HEK293T (cell line): ENCODE data around the gene KRTAP10-3.

Experiments
- ARNT ChIP-seq: fragments of 450-650 bp; IDR thresholded peaks from 2 replicates; pipeline ENCODE4 v1.6.1; 2017; ENCODE audit warnings: mild to moderate bottlenecking
- BHLHE40 ChIP-seq: fragments of 450-650 bp; IDR thresholded peaks from 2 replicates; pipeline ENCODE4 v1.6.1; 2016; ENCODE audit warnings: mild to moderate bottlenecking, moderate library complexity, borderline replicate concordance
- CTBP1 ChIP-seq: fragments of 450-650 bp; IDR thresholded peaks from 2 replicates; pipeline ENCODE4 v1.6.1; 2016; ENCODE audit warnings: borderline replicate concordance
- NFRKB ChIP-seq: fragments of 450-650 bp; IDR thresholded peaks from 2 replicates; pipeline ENCODE4 v1.6.1; 2016; ENCODE audit warnings: mild to moderate bottlenecking, moderate library complexity
- SP1 ChIP-seq: fragments of 450-650 bp; IDR thresholded peaks from 2 replicates; pipeline ENCODE4 v1.6.1; 2017
- SUZ12 ChIP-seq: fragments of 450-650 bp; IDR thresholded peaks from 2 replicates; pipeline ENCODE4 v1.6.1; 2016; ENCODE audit warnings: mild to moderate bottlenecking
- ZNF384 ChIP-seq: fragments of 450-650 bp; IDR thresholded peaks from 2 replicates; pipeline ENCODE4 v1.6.1; 2016

GRCh38 chr21:44511938-44512275 lies 46.7 kb downstream of the KRTAP10-3 start:
- TF ChIP-seq BHLHE40 (no peak), NFRKB (no peak), SUZ12 (no peak), CTBP1 (no peak), ARNT (no peak), ZNF384 (no peak), SP1 (no peak)
